ENCODE measurements around the gene ATP5MC3. TPM values are rescaled to one million over a fixed set of nuclear protein-coding genes. Genes with fewer than 3 reads are reported as not detected.
"Not testable (repeated sequence)": the region's sequence is repeated elsewhere in the genome, so short reads cannot be mapped to it uniquely, and the experiment has no call there.

ATP5MC3 gene
- 100 to 1,000 TPM; 409 to 416 TPM for total RNA-seq
- 355 TPM for polyA plus RNA-seq

GRCh38 chr2:175181104-175181876 is at the start of gene ATP5MC3:
ATP5MC3 (minus strand) TSS chr2:175181710; CDS start chr2:175181393, 317 bp downstream.
- Histone ChIP-seq H3K9me3 (ENCODE audit: low read length) (no peaks in the 10 kb centered on the region), H3K27ac (ENCODE audit: low read depth, low read length) (peak within 1 kb of the TSS; percentile 82), H3K27me3 (ENCODE audit: insufficient read depth, low read length, poor library complexity, severe bottlenecking) (no peaks in the 10 kb centered on the region), H3K4me1 (ENCODE audit: insufficient read depth, low read length) (peaks cover 15% of the 10 kb centered on the region), H3K4me3 (ENCODE audit: low read length) (peak within 1 kb of the TSS; percentile 75), H3K36me3 (ENCODE audit: insufficient read depth, low read length) (peaks cover 36% of the 10 kb centered on the region)
- POLR2A ChIA-PET = interaction anchor here (0.5 to 1.3 kb wide), 2 partner anchors 13 to 22 kb away, joined by 3 to 5 read pairs; partner anchors contain the start of gene ATF2
- DNase-seq = peak; percentile 84 to 94 (median 90)
- Mint-ChIP-seq H3K4me1 (peaks cover 20 to 34% (median 26%) of the 10 kb centered on the region in 3 donors), H3K9me3 (peaks cover 0 to 4% (median 0%) of the 10 kb centered on the region in 5 donors), H3K4me3 (peak within 1 kb of the TSS; percentile 91 to 98 (median 94)), H3K27me3 (no peaks in the 10 kb centered on the region), H3K36me3 (peaks cover 5 to 43% (median 6%) of the 10 kb centered on the region in 3 donors), H3K27ac (peak within 1 kb of the TSS; percentile 66 to 97 (median 92))
- CTCF ChIA-PET = no interaction called here

GRCh38 chr2:175228601-175229000 is 47.1 kb upstream of the ATP5MC3 start:
- H3K36me3 Mint-ChIP-seq; POLR2A ChIA-PET; H3K9me3 Mint-ChIP-seq; H3K27me3 ChIP-seq (ENCODE audit: insufficient read depth, low read length, poor library complexity, severe bottlenecking); H3K36me3 ChIP-seq (ENCODE audit: insufficient read depth, low read length); H3K4me1 Mint-ChIP-seq; H3K9me3 ChIP-seq (ENCODE audit: low read length); H3K4me3 ChIP-seq (ENCODE audit: low read length); H3K4me1 ChIP-seq (ENCODE audit: insufficient read depth, low read length); H3K27ac ChIP-seq (ENCODE audit: low read depth, low read length); DNase-seq; CTCF ChIA-PET; H3K27ac Mint-ChIP-seq: not testable (repeated sequence)
- Mint-ChIP-seq H3K4me3 (peak overlapping the region in 1 of 7 donors; percentile 63), H3K27me3 (peaks cover 9 to 32% of the 10 kb centered on the region in 2 donors)

GRCh38 chr2:175228179-175228578 is 46.7 kb upstream of the ATP5MC3 start:
- POLR2A ChIA-PET = no interaction called here
- no peaks in the 10 kb centered on the region for H3K4me1 Mint-ChIP-seq
- H3K36me3 Mint-ChIP-seq = no peaks in the 10 kb centered on the region
- Histone ChIP-seq H3K27me3 (ENCODE audit: insufficient read depth, low read length, poor library complexity, severe bottlenecking) (no peaks in the 10 kb centered on the region), H3K4me3 (ENCODE audit: low read length) (no peak overlapping the region), H3K36me3 (ENCODE audit: insufficient read depth, low read length) (no peaks in the 10 kb centered on the region), H3K27ac (ENCODE audit: low read depth, low read length) (no peak overlapping the region), H3K9me3 (ENCODE audit: low read length) (no peaks in the 10 kb centered on the region), H3K4me1 (ENCODE audit: insufficient read depth, low read length) (no peaks in the 10 kb centered on the region)
- no peaks in the 10 kb centered on the region for H3K9me3 Mint-ChIP-seq
- H3K27ac Mint-ChIP-seq = no peak overlapping the region
- peaks cover 10 to 35% of the 10 kb centered on the region in 2 donors for H3K27me3 Mint-ChIP-seq
- no peak overlapping the region for H3K4me3 Mint-ChIP-seq
- CTCF ChIA-PET = no interaction called here
- no peak for DNase-seq

- Histone ChIP-seq H3K27me3 (ENCODE audit: insufficient read depth, low read length, poor library complexity, severe bottlenecking) (no peaks in the 10 kb centered on the region), H3K27ac (ENCODE audit: low read depth, low read length) (no peak overlapping the region), H3K36me3 (ENCODE audit: insufficient read depth, low read length) (no peaks in the 10 kb centered on the region), H3K9me3 (ENCODE audit: low read length) (no peaks in the 10 kb centered on the region), H3K4me3 (ENCODE audit: low read length) (no peak overlapping the region), H3K4me1 (ENCODE audit: insufficient read depth, low read length) (no peaks in the 10 kb centered on the region)
- CTCF ChIA-PET = no interaction called here
- H3K4me3 Mint-ChIP-seq = no peak overlapping the region
- no peaks in the 10 kb centered on the region for H3K9me3 Mint-ChIP-seq
- no peaks in the 10 kb centered on the region for H3K4me1 Mint-ChIP-seq
- POLR2A ChIA-PET = no interaction called here
- no peak for DNase-seq
- no peaks in the 10 kb centered on the region for H3K36me3 Mint-ChIP-seq
- peaks cover 12 to 38% of the 10 kb centered on the region in 2 donors for H3K27me3 Mint-ChIP-seq
- H3K27ac Mint-ChIP-seq = no peak overlapping the region
Observed at GRCh38 chr2:175227393-175227792, 45.9 kb upstream of the ATP5MC3 start.

- Mint-ChIP-seq H3K4me1 (no peaks in the 10 kb centered on the region), H3K9me3 (no peaks in the 10 kb centered on the region), H3K27ac (no peak overlapping the region), H3K4me3 (no peak overlapping the region), H3K27me3 (peaks cover 15 to 40% of the 10 kb centered on the region in 2 donors), H3K36me3 (no peaks in the 10 kb centered on the region)
- Histone ChIP-seq H3K36me3 (ENCODE audit: insufficient read depth, low read length) (no peaks in the 10 kb centered on the region), H3K27me3 (ENCODE audit: insufficient read depth, low read length, poor library complexity, severe bottlenecking) (peaks cover 4% of the 10 kb centered on the region), H3K4me1 (ENCODE audit: insufficient read depth, low read length) (no peaks in the 10 kb centered on the region), H3K9me3 (ENCODE audit: low read length) (no peaks in the 10 kb centered on the region), H3K27ac (ENCODE audit: low read depth, low read length) (no peak overlapping the region), H3K4me3 (ENCODE audit: low read length) (no peak overlapping the region)
- POLR2A ChIA-PET = no interaction called here
- DNase-seq = no peak
- CTCF ChIA-PET = interaction anchor here (1.0 kb wide), 1 partner anchor 31 kb away, joined by 3 read pairs; no protein-coding TSS in a partner anchor
Observed at GRCh38 chr2:175220075-175220474, 38.6 kb upstream of the ATP5MC3 start.

GRCh38 chr2:175218551-175218950 is 37.0 kb upstream of the ATP5MC3 start:
- Mint-ChIP-seq H3K36me3 (no peaks in the 10 kb centered on the region), H3K4me1 (no peaks in the 10 kb centered on the region), H3K9me3 (no peaks in the 10 kb centered on the region), H3K27me3 (peaks cover 18 to 39% of the 10 kb centered on the region in 2 donors), H3K27ac (no peak overlapping the region), H3K4me3 (no peak overlapping the region)
- ChIA-PET POLR2A (interaction anchor here (0.6 kb wide), 1 partner anchor 119 kb away, joined by 6 read pairs; no protein-coding TSS in a partner anchor), CTCF (no interaction called here)
- no peak overlapping the region for H3K4me3 ChIP-seq (ENCODE audit: low read length)
- peaks cover 4% of the 10 kb centered on the region for H3K27me3 ChIP-seq (ENCODE audit: insufficient read depth, low read length, poor library complexity, severe bottlenecking)
- H3K9me3 ChIP-seq (ENCODE audit: low read length) = no peaks in the 10 kb centered on the region
- no peak overlapping the region for H3K27ac ChIP-seq (ENCODE audit: low read depth, low read length)
- H3K36me3 ChIP-seq (ENCODE audit: insufficient read depth, low read length) = no peaks in the 10 kb centered on the region
- no peaks in the 10 kb centered on the region for H3K4me1 ChIP-seq (ENCODE audit: insufficient read depth, low read length)
- no peak for DNase-seq

GRCh38 chr2:175207741-175208438 is 26.4 kb upstream of the ATP5MC3 start:
- peaks cover 7 to 8% of the 10 kb centered on the region in 2 donors for H3K27me3 Mint-ChIP-seq
- Histone ChIP-seq H3K27me3 (ENCODE audit: insufficient read depth, low read length, poor library complexity, severe bottlenecking) (no peaks in the 10 kb centered on the region), H3K27ac (ENCODE audit: low read depth, low read length) (no peak overlapping the region), H3K4me1 (ENCODE audit: insufficient read depth, low read length) (no peaks in the 10 kb centered on the region), H3K9me3 (ENCODE audit: low read length) (no peaks in the 10 kb centered on the region), H3K4me3 (ENCODE audit: low read length) (no peak overlapping the region), H3K36me3 (ENCODE audit: insufficient read depth, low read length) (no peaks in the 10 kb centered on the region)
- H3K27ac Mint-ChIP-seq = no peak overlapping the region
- H3K4me1 Mint-ChIP-seq = peaks cover 5 to 9% (median 7%) of the 10 kb centered on the region in 3 donors
- H3K4me3 Mint-ChIP-seq = peak overlapping the region in 1 of 7 donors; percentile 9
- no peaks in the 10 kb centered on the region for H3K36me3 Mint-ChIP-seq
- H3K9me3 Mint-ChIP-seq = peaks cover 0 to 4% (median 0%) of the 10 kb centered on the region in 5 donors
- POLR2A ChIA-PET = no interaction called here
- CTCF ChIA-PET = no interaction called here
- DNase-seq = no peak

- no peaks in the 10 kb centered on the region for H3K9me3 ChIP-seq (ENCODE audit: low read length)
- Mint-ChIP-seq H3K36me3 (no peaks in the 10 kb centered on the region), H3K4me3 (no peak overlapping the region), H3K27me3 (peaks cover 6 to 13% of the 10 kb centered on the region in 2 donors), H3K4me1 (peaks cover 5 to 9% (median 7%) of the 10 kb centered on the region in 3 donors), H3K27ac (no peak overlapping the region), H3K9me3 (peaks cover 0 to 4% (median 0%) of the 10 kb centered on the region in 5 donors)
- no peaks in the 10 kb centered on the region for H3K4me1 ChIP-seq (ENCODE audit: insufficient read depth, low read length)
- H3K4me3 ChIP-seq (ENCODE audit: low read length) = no peak overlapping the region
- no peaks in the 10 kb centered on the region for H3K36me3 ChIP-seq (ENCODE audit: insufficient read depth, low read length)
- DNase-seq = no peak
- ChIA-PET POLR2A (no interaction called here), CTCF (no interaction called here)
- H3K27me3 ChIP-seq (ENCODE audit: insufficient read depth, low read length, poor library complexity, severe bottlenecking) = peaks cover 4% of the 10 kb centered on the region
- H3K27ac ChIP-seq (ENCODE audit: low read depth, low read length) = no peak overlapping the region
Observed at GRCh38 chr2:175206866-175207265, 25.4 kb upstream of the ATP5MC3 start.

Measured in CD8-positive, alpha-beta memory T cell (primary cell).